Measurements from ENCODE around the gene ADGRD1.

The ADGRD1 gene

DNA sequence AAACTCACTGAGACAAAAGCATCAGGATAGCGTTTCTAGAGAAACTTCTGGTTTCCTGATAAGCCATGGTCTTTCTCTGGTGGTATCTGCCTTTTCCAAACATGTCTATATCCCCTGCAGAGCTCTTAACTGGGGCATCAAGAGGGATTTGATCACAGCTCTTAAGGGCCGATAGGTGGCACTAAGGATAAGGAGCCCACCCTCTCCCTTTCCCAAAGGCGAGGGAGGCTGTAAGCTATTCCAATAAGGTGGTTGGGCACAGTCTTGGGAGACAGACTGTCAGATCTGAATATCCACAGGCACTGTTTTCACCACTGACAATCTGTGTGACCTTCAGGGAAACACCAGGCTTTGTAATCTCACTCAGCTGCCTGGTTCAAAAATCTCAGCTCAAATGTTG is 206.0 kb downstream of the ADGRD1 start:
- no peak for DNase-seq (ENCODE audit: low read depth, low spot score)

DNA sequence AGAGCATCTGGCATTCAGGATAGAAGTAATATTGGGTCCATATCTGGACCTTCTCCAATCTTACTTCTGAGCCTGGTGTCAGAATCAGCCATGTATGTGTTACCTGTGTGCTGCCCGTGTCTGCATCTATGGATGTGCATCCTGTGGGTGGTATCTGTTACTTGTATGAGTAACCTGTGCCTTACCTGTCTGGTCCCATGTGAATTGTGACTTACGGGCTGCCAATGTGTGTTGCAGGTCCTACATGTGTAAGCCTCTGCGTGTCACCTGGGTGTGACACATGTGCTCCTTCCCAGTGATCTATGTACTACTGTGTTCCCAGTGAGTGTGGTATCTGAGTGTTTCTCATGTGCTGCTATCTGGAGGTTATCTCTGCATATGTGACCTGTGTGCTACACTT is 208.4 kb downstream of the ADGRD1 start:
- no peak for DNase-seq (ENCODE audit: low read depth, low spot score)

DNA sequence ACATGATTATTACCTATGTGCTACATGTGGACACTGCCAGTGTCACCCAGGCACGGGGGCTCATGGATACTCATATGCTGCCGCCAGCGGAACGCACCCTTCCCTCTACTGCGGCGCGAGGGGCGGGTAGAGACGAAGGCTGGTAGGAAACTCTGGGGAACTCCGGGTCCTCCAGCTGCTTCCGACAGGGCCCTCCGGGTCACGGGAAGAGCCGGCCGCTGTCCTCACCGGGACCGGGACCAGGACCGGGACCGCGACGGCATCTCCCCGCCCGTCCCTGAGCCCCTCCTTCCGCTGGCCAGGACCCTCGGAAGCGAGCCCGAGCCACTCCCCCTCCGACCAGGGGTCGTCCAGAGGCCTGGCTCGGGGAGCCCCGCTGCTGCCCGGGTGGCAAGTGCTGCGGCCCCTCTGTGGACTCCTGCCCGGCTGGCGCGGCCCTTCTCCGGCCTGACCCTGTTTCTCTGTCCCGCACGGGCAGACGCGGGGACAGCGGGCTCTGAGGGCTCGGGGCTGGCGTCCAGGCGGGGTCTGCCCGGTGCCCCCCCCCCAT is 209.6 kb downstream of the ADGRD1 start:
- DNase-seq (ENCODE audit: low read depth, low spot score) = no peak

DNA sequence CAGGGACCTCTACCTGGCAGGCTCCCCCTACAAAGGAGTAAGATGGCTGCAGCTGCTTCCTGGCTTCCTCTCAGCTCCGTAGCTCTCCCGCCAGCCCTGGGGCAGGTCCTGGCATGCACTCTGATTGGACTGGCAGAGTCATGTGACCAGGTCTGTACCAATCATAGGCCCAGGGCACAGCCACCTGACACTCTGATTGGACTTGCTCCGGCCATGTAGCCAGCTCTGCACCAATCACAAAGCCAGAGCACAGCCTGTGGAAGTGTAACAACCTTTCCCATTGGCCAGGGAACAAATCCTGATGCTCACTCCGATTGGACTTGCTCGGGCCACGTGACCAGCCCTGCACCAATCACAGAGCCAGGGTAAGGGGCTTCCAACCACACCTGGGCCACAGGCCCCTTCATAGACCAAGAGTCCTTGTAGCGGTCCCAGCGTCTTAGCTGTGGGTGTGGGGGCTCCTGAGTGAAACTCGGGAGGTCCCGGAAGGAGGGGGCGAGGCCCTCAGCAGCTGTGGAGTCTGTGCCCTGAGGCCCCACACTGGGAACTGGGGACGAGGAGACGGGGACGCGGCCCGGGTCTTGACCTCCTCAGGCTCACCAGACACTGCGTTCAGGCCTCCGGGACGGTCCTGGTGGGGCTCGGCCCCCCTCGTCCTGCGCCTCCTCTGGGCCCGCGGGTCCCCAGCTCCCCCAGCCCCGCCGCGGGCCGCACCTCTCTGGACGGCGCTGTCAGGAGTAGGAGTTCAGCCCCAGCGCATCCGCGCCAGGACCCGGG is 210.6 kb downstream of the ADGRD1 start:
- no peak for DNase-seq (ENCODE audit: low read depth, low spot score)

DNA sequence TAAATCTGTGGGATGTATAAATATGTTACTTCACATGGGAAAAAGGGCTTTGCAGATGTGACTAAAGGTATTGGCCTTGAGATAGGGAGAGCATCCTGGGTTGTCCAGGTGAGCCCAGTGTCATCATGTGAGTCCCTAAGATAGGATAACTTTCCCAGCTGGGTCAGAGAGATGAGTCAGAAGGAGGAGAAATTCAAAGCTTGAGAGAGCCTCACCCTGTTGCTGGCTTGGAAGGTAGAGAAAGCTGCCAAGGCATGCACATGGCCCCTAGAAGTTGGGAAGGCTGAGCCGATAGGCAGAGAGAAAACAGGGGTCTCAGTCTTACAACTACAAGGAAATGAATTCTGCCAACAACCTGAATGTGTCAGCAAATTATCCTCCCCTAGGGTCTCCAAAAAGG is 213.0 kb downstream of the ADGRD1 start:
- DNase-seq (ENCODE audit: low read depth, low spot score) = no peak

DNA sequence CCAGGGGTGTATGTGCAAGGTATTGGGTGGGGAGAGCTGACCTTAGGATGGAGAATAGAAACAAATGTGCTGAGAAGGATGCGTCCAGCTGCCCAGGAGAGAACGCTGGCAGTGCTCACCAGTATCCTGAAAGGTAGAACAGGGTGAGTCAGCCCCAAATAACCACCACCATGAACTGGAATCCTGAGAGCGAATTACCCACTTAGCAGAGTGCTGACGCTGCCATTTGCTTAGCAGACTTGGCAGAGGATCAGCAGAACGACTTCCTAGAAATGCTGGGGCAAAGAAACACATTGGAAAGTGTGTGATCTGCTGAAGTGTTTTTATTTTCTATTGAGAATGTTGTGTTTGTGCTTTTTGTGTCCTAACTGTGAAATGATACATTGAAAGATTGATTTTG is 213.6 kb downstream of the ADGRD1 start:
- DNase-seq (ENCODE audit: low read depth, low spot score) = no peak

DNA sequence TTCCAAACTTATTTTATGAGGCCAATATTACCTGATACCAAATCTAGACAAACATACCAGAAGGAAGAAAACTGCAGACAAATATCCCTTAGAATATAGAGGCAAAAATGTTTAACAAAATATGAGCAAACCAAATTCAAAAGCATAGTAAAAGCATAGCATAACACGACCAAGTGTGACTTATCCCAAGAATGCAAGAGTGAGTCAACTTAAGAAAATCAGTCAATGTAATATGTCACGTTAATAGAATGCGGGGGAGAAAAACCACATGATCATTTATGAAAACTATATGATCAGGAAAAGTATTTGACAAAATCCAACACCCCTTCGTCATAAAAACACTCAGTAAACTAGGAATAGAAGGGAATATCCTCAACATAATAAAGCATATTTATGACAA is 217.3 kb downstream of the ADGRD1 start:
- no peak for DNase-seq (ENCODE audit: low read depth, low spot score)

DNA sequence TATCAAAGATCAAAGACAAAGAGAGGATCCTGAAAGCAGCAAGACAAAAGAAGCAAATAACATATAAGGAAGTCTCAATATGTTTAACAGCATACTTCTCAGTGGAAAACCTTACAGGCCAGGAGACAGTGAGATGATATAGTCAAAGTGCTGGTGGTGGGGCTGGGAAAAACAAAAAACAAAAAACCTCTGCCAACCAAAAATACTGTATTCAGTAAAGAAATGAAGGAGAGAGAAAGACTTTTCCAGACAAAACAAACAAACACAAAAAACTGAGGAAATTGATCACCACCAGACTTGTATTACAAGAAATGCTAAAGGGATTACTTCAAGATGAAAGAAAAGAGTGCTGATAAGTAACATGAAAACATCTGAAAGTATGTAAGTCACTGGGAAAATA is 221.2 kb downstream of the ADGRD1 start:
- DNase-seq (ENCODE audit: low read depth, low spot score) = no peak

DNA sequence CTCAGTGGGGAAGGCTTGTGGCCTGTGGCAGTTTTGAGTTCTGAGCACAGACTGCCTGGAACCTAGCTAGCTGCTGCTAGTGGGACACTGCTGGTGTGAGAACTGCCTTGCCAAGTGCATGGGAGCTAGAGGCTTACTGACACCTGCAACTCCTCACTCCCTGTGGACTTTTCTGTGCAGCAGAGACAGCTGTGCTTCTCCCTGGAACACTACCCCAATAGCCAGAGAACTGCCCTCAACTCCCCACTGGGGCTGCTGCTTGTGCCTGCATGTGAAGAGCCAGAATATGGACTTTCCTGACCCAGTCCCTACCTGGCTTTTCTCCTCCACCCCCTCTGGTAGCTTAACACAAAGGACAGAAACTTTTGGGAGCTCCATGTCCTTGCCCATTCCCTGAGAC is 222.6 kb downstream of the ADGRD1 start:
- DNase-seq (ENCODE audit: low read depth, low spot score) = no peak

DNA sequence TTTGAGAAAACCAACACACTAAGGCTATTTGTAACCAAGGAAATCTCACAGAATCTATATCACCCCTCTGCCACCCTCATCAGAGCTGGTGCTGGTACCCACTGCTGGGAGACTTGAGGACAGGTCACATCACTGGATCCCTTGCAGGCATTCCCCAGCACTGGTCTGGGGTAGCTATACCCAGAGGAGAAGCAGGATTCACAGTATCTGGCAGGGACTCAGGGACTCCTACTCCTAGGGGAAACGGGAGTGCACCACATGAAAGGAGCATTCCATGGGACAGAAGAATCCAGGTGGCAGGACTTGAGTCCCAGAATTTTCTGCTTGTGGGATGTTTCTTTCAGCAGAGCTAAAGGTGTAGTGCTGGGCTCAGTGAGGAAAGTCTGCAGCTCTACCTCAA is 223.2 kb downstream of the ADGRD1 start:
- DNase-seq (ENCODE audit: low read depth, low spot score) = no peak

DNA sequence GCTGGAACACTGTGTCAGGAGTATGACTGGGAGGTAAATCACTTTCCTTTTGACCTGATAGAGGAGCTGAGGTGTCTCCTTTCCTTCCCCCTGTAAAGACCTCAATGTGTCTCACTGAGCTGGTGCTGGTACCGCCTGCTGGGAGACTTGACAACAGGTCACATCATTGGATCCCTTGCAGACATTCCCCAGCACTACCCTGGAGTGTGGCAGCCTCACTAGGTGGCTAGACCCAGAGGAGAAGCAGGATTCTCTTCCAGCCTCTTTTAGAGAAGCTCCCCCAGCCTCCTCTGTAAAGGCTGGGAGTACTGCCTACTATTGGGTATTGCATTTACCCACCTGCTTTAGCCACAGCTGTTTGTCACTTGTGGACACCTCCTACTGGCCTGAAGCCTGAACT is 223.9 kb downstream of the ADGRD1 start:
- no peak for DNase-seq (ENCODE audit: low read depth, low spot score)

DNA sequence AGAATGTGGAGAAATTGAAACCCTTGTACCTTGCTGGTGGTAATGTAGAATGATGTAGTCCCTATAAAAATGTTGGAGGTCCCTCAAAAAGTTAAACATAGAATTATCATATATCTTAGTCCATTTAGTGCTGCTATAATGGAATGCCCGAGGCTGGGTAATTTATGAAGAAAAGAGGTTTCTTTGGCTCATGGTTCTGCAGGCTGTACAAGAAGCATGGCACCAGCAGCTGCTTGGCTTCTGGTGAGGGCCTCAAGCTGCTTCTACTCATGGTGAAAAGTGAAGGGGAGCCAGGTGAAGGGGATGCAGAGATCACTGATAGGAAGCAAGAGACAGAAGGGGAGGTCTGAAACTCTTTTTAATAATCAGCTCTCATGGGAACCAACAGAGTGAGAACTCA is 233.9 kb downstream of the ADGRD1 start:
- no peak for DNase-seq (ENCODE audit: low read depth, low spot score)

DNA sequence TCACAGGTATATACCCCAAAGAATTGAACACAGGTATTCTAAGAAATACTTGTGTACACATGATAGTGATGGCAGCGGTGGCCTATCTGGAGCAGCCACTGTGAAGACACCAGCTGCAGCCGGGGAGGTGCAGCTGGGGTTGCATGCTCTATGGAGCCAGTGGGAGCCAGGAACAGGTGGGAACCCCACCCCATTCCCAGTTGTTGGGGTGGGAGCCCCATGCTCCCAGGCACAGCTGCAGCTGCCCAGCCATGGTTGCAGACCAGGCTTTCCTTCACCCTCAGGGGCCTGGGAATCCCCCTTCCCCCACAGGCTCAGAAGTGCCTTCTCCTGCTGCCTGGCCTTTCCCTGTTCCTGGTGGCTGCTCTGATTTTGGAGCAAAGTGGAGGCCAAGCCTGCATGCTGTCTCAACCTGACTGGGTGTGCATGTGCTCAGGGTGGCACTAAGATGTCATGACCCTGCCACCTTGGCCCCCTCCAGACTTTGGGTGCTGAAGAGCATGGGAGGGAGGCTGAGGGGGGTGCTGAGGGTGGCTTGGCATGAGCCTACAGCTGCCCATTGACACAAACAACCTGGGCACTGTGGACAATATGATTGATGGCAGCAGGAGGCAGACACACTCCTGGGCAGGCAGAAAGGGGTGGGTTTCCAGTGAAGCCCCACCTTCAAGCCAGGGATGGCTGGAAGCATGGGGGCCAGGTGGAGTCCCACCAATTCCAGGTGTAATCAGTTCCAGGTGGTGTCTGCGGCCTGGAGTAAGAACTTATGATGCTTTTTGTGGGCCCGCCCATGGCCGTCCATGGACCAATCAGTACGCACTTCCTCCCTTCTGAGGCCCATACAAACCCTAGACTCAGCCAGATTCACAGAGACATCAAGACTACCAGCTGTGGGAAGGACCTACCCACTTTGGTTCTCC is 234.7 kb downstream of the ADGRD1 start:
- no peak for DNase-seq (ENCODE audit: low read depth, low spot score)

DNA sequence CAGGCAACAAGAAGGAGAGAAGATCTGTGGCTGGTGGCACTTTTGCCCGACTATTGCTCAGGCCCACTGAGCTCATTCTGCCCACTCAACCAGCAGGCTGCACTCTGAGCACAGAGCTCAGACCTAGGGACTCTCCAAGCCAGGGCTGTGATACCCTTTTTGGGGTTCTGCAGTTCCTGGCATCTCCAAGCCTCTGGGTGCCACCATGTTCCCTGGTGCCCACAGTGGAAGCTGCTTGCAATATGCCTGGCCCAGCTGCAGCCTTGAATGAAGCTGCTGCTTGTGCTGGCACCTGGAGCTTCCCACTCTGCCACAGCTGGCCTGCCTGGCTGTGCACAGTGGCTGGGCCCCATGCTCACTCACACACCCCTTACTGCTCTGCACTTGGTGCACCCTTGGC is 236.1 kb downstream of the ADGRD1 start:
- no peak for DNase-seq (ENCODE audit: low read depth, low spot score)

DNA sequence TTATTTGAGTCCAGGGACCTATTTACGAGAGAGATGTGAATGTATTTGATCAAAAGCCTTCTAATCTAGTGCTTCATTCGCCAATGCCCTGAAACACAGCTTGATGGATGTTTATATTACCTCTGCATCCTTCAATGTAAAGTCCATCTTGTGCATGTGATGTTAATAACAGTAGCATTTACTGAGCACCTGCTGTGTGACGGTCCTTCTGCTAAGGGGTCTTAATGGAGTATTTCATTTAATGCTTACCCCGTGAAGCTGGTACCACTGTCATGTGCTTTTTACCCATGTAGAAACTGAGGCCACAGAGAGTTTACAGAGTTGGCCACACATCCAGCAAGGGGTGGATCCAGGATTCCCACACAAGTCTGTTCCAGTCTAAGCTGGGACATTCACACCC is 237.3 kb downstream of the ADGRD1 start:
- no peak for DNase-seq (ENCODE audit: low read depth, low spot score)

Data from activated naive CD8-positive, alpha-beta T cell treated with anti-CD3 and anti-CD28 coated beads, Interleukin-2, amount 50 U/mL, for 16 hours (primary cell).